GM10248 (cell line): ENCODE measurements around the gene GJA3.
A peak's percentile ranks its signal among the peaks of the same experiment; 100 is the strongest.

ENCODE experiments used
- CTCF ChIA-PET: fragments of 300-600 bp; sonication (Branson Sonifier 250); formaldehyde crosslinking; extraction: SDS; loops from one replicate; lab custom pipeline; 2021; ENCODE audit warnings: antibody characterized with exemption; lab: Yijun Ruan, JAX
- POLR2A ChIA-PET: fragments of 350-650 bp; sonication (Branson Sonifier 250); formaldehyde crosslinking; extraction: SDS; loops from one replicate; lab custom pipeline; 2020; ENCODE audit warnings: antibody characterized with exemption; lab: Yijun Ruan, JAX
- DNase-seq: peaks from one replicate; pipeline ENCODE4 v3.0.0; 2012; ENCODE audit errors: extremely low spot score
- TF ChIP-seq, protein P1 (sequence below): IDR thresholded peaks from 2 replicates; pipeline ENCODE4 v1.5.1; 2012; ENCODE audit warnings: mild to moderate bottlenecking, low read depth; ENCODE audit errors: extremely low read depth, missing control alignments, control extremely low read depth

Gene GJA3

DNA sequence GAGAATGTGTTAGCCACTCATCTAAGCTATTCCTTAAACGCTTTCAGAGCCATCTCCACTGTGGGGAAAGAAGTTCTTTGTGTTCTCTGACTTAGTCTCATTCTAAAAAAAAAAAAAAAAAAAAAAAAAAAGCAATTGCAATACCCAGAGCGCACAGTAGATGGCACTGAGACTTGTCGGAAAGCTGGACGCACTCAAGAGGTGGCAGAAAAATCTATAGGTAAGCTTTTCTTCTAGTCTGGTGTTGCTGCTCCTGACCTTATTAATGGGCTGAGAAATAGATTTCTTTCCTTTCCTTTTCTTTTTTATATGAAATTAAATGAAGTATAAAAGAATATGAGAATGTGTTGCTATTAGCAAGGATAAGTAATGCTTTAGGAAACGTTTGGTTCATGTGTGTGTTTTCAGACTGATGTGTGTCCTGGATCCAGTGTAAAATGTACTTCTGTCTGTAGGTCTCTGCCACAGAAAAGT lies 36.5 kb upstream of the GJA3 start:
- POLR2A ChIA-PET: interaction anchor here (0.6 kb wide), 1 partner anchor 88 kb away, joined by 8 read pairs; no protein-coding TSS in a partner anchor
- DNase-seq: peak; percentile 50
- TF ChIP-seq, protein P1, sequence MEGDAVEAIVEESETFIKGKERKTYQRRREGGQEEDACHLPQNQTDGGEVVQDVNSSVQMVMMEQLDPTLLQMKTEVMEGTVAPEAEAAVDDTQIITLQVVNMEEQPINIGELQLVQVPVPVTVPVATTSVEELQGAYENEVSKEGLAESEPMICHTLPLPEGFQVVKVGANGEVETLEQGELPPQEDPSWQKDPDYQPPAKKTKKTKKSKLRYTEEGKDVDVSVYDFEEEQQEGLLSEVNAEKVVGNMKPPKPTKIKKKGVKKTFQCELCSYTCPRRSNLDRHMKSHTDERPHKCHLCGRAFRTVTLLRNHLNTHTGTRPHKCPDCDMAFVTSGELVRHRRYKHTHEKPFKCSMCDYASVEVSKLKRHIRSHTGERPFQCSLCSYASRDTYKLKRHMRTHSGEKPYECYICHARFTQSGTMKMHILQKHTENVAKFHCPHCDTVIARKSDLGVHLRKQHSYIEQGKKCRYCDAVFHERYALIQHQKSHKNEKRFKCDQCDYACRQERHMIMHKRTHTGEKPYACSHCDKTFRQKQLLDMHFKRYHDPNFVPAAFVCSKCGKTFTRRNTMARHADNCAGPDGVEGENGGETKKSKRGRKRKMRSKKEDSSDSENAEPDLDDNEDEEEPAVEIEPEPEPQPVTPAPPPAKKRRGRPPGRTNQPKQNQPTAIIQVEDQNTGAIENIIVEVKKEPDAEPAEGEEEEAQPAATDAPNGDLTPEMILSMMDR: peak; percentile 66
- CTCF ChIA-PET: interaction anchor here (0.7 to 5.7 kb wide), 24 partner anchors 8 to 979 kb away, joined by 3 to 67 read pairs (median 4); partner anchors contain the start of genes MRPL57 and SKA3

DNA sequence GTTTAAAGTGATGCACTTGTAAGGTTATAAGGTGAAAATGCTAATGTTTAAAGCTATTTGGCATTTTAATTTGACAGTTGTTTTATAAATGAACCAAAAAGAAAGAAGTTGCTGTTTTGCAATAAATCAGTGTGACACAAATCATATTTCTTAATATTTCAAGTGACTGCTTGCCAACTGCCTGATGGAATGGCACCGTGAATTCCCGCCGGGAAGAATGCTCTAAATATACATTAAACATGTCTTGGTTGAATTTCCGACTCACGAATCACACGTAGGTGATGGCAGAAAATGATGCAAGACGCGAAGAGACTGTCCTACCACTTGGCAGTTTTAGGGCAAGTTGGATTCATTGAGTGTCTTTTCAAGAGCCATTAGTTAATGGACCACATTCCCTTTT lies 34.9 kb upstream of the GJA3 start:
- ChIA-PET CTCF (interaction anchor here (1.0 to 5.7 kb wide), 8 partner anchors 8 to 730 kb away, joined by 3 to 67 read pairs (median 6); no protein-coding TSS in a partner anchor), POLR2A (no interaction called here)
- no peak for DNase-seq
- TF ChIP-seq, protein P1: no peak

DNA sequence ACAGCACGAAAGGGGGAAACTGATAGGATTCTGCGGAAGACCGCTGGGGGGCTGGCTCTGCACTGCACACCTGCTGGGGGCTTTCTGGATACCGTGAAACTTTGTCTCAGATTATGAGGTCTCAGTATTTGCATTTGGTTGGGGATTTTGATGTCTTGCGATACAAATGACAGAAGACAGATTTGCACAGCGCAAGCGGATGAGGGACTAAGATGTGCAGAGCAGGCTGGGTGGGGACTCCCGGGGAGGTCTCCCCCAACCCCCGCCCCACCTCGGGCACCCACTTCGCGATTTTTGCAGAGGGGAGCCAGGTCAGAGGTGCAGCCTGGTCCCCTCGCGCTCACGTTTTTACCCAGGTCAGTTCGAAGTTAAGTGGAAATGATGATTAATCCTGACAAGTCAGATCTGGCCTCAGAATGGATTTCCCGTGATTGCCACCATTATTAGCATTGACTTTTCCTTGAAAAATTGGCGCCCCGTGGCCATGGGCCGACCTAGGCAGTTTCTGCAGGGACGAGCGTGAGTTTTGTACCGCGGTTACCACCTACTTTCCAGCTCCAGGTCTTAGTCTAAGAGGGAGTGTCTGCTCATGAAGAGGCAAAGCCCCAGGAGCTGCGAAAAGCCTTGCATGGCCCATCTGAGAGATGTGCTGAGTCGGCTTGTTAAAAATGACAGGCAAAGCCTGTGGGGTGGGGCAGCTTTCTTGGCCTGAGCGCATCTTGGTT lies 33.2 kb upstream of the GJA3 start:
- ChIA-PET POLR2A (no interaction called here), CTCF (interaction anchor here (1.6 to 5.7 kb wide), 3 partner anchors 7 to 731 kb away, joined by 4 to 67 read pairs (median 6); no protein-coding TSS in a partner anchor)
- TF ChIP-seq, protein P1: no peak
- no peak for DNase-seq

DNA sequence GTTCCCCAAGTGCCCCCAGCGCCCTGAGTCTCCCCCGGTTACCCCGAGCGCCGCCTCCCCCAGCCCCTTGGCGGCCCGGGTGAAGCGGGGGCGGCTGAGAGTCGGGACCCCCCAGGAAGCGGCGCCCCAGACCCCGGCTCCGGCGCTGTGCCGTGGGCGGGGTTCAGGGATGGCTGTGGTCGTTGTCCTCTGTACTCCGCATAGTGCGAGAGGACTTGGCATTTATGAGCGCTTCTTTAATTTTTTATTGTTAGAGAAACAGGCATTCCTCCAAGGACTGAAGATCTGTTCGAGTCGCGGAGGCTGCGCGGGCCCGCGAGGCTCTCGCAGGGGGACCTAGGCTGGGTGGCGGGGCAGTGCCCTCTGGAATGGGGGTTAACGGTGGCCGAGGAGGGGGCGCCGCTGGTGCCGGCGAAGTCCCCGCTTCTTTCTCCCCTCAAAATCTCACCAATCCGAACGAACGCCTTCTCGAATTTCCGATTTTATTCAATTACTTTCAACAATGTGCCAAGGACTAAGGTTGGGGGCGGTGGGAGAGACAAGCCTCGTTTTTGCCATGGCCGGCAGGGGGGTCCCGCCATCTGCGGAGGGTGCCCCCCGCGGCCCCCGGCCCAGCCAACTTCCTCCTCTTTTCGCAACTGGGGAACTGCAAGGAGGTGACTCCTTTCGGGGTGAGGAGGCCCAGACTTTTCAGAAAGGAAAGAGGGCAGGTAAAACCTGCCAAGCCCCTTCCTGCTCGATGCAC lies 32.5 kb upstream of the GJA3 start:
- TF ChIP-seq, protein P1: no peak
- DNase-seq: no peak
- CTCF ChIA-PET: no interaction called here
- POLR2A ChIA-PET: no interaction called here

DNA sequence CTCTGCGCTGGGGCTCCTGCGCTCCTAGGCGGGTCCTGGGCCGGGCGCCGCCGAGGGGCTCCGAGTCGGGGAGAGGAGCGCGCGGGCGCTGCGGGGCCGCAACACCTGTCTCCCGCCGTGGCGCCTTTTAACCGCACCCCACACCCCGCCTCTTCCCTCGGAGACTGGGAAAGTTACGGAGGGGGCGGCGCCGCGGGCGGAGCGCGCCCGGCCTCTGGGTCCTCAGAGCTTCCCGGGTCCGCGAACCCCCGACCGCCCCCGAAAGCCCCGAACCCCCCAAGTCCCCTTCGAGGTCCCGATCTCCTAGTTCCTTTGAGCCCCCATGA lies 31.9 kb upstream of the GJA3 start, which contains the start of gene GJB2:
Gene GJB2 (minus strand): TSS at position 103 of the 326 bp plus-strand sequence. CDS start 3,357 bp downstream, outside the sequence.
- ChIA-PET POLR2A (no interaction called here), CTCF (no interaction called here)

DNA sequence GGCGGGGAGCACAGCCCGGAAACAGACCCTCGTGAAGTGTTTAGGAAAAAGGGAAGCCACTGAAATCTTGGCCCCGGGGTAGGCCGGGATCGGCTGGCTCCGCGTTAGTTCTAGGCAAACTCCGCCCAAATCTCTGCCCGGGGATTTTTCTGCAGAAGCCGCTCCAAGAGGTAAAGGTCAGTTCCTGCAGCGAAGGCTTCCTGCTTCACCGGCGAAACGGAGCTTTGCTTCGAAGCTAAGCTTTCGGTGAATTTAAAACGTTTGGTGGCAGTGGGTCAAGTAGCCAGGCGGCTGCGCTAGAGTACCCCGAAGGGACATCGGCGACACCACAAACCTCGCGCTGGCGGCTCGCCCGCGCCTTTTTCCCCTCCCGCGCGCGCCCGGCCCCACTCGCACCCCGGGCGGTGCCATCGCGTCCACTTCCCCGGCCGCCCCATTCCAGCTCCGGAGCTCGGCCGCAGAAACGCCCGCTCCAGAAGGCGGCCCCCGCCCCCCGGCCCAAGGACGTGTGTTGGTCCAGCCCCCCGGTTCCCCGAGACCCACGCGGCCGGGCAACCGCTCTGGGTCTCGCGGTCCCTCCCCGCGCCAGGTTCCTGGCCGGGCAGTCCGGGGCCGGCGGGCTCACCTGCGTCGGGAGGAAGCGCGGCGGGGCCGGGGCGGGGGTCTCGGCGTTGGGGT lies 31.4 kb upstream of the GJA3 start:
- ChIA-PET CTCF (interaction anchor here (1.9 kb wide), 1 partner anchor 10 kb away, joined by 8 read pairs; no protein-coding TSS in a partner anchor), POLR2A (no interaction called here)
- TF ChIP-seq, protein P1: no peak
- DNase-seq: peak; percentile 39

More for the DNA sequence above, 31.9 kb upstream of the GJA3 start, which contains the start of gene GJB2:
- DNase-seq: no peak
- TF ChIP-seq, protein P1: no peak
